K562 (cell line): ENCODE measurements around the gene PLEKHF1. TPM values are rescaled to one million over a fixed set of nuclear protein-coding genes. Genes with fewer than 3 reads are reported as not detected.

Source experiments
- ETV1 ChIP-seq: fragments of 450-650 bp; conservative IDR thresholded peaks from 2 replicates; pipeline ENCODE4 v1.6.1; 2016; ENCODE audit warnings: missing genetic modification characterization, control low read depth, low read depth, missing compliant biosample characterization
- NR1H2 ChIP-seq: sonication (generic); formaldehyde crosslinking; IDR thresholded peaks from 2 replicates; pipeline ENCODE4 v1.4.0; 2020; ENCODE audit warnings: mild to moderate bottlenecking, missing genetic modification reagents
- OTX1 ChIP-seq: fragments of 450-650 bp; formaldehyde crosslinking; IDR thresholded peaks from 2 replicates; pipeline ENCODE4 v1.4.0; 2022; ENCODE audit warnings: mild to moderate bottlenecking
- SMAD2 ChIP-seq: fragments of 150-350 bp; IDR thresholded peaks from 2 replicates; pipeline ENCODE4 v1.6.1; 2014; ENCODE audit warnings: low read depth, mild to moderate bottlenecking, low read length
- ZFX ChIP-seq: sonication (generic); formaldehyde crosslinking; IDR thresholded peaks from 2 replicates; pipeline ENCODE4 v1.8.0; 2022; ENCODE audit warnings: mild to moderate bottlenecking, missing genetic modification reagents, moderate library complexity
- ZKSCAN1 ChIP-seq: fragments of 150-350 bp; IDR thresholded peaks from 2 replicates; pipeline ENCODE4 v1.6.1; 2016; ENCODE audit warnings: low read depth, low read length
- ZSCAN32 ChIP-seq: fragments of 450-650 bp; formaldehyde crosslinking; IDR thresholded peaks from 2 replicates; pipeline ENCODE4 v1.4.0; 2020; ENCODE audit warnings: mild to moderate bottlenecking, moderate library complexity
- polyA plus RNA-seq, 8 experiments: library from polyadenylated mRNA; depleted of rRNA in 4 of 8; stranded (reverse) in 5 of 8; unstranded in 3 of 8; fragments of >200 nt; fragmentation: Nextera tagmentation in 2 of 8; fragmentation: Illumina TruSeq in 1 of 8; extraction: Ambion mirVana in 2 of 8; extraction: Trizol in 1 of 8; gene quantifications; 2 replicates each; pipeline versions ENCODE4 v1.2.1 to v1.2.3, GENCODE V29; 2011 to 2014; ENCODE audit warnings: inconsistent platforms in 1 of 8, missing spikeins in 1 of 8
- total RNA-seq, 7 experiments: library from RNA; depleted of rRNA in 6 of 7; stranded (reverse); fragments of >200 nt in 6 of 7; fragmentation: Illumina TruSeq in 2 of 7; extraction: Trizol in 2 of 7; gene quantifications; 2 replicates each; pipeline versions ENCODE4 v1.2.1 to v1.2.3, GENCODE V29; 2011 to 2021; ENCODE audit warnings: low replicate concordance in 1 of 7
- TF ChIP-seq, protein P1 (sequence below): fragments of 200-800 bp; sonication (Bioruptor generic); IDR thresholded peaks from 2 replicates; pipeline ENCODE4 v1.6.1; 2016; ENCODE audit warnings: missing genetic modification characterization, missing compliant biosample characterization
- TF ChIP-seq, protein P2 (sequence below): sonication (generic); formaldehyde crosslinking; IDR thresholded peaks from 2 replicates; pipeline ENCODE4 v1.8.0; 2022; ENCODE audit warnings: mild to moderate bottlenecking, missing genetic modification reagents

The PLEKHF1 gene
- total and polyA plus RNA-seq, 9 of the 15 experiments (the other 6 are each of a cell fraction or from before 2014, with no cell fraction given): 0.07 to 13.4 (median 3.9) TPM; not detected in 1

DNA sequence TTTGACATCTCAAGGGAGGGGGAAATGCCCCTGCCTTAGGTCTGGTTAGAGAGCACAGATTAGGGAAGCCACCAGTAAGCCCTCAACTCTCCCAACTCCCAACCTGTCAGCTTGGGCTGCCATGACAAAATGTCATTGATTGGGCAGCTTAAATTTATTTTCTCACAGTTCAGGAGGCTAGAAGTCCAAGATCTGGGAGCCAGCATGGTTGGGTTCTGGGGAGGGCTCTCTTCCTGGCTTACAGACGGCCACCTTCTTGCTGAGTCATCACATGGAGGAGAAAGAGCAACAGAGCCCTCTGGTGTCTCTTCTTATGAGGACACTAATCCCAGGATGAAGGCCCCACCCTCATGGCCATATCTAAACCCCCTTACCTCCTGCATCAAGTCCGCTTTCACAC lies 25.6 kb downstream of the PLEKHF1 start (continued):
- TF ChIP-seq, protein P1, sequence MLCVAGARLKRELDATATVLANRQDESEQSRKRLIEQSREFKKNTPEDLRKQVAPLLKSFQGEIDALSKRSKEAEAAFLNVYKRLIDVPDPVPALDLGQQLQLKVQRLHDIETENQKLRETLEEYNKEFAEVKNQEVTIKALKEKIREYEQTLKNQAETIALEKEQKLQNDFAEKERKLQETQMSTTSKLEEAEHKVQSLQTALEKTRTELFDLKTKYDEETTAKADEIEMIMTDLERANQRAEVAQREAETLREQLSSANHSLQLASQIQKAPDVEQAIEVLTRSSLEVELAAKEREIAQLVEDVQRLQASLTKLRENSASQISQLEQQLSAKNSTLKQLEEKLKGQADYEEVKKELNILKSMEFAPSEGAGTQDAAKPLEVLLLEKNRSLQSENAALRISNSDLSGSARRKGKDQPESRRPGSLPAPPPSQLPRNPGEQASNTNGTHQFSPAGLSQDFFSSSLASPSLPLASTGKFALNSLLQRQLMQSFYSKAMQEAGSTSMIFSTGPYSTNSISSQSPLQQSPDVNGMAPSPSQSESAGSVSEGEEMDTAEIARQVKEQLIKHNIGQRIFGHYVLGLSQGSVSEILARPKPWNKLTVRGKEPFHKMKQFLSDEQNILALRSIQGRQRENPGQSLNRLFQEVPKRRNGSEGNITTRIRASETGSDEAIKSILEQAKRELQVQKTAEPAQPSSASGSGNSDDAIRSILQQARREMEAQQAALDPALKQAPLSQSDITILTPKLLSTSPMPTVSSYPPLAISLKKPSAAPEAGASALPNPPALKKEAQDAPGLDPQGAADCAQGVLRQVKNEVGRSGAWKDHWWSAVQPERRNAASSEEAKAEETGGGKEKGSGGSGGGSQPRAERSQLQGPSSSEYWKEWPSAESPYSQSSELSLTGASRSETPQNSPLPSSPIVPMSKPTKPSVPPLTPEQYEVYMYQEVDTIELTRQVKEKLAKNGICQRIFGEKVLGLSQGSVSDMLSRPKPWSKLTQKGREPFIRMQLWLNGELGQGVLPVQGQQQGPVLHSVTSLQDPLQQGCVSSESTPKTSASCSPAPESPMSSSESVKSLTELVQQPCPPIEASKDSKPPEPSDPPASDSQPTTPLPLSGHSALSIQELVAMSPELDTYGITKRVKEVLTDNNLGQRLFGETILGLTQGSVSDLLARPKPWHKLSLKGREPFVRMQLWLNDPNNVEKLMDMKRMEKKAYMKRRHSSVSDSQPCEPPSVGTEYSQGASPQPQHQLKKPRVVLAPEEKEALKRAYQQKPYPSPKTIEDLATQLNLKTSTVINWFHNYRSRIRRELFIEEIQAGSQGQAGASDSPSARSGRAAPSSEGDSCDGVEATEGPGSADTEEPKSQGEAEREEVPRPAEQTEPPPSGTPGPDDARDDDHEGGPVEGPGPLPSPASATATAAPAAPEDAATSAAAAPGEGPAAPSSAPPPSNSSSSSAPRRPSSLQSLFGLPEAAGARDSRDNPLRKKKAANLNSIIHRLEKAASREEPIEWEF (CRISPR knock-in tag): no peak
- TF ChIP-seq ZSCAN32 (CRISPR knock-in tag) (no peak), ZFX (CRISPR knock-in tag) (no peak), ZKSCAN1 (no peak), ETV1 (tag) (no peak), OTX1 (CRISPR knock-in tag) (no peak), SMAD2 (no peak), NR1H2 (CRISPR knock-in tag) (no peak)
- TF ChIP-seq, protein P2, sequence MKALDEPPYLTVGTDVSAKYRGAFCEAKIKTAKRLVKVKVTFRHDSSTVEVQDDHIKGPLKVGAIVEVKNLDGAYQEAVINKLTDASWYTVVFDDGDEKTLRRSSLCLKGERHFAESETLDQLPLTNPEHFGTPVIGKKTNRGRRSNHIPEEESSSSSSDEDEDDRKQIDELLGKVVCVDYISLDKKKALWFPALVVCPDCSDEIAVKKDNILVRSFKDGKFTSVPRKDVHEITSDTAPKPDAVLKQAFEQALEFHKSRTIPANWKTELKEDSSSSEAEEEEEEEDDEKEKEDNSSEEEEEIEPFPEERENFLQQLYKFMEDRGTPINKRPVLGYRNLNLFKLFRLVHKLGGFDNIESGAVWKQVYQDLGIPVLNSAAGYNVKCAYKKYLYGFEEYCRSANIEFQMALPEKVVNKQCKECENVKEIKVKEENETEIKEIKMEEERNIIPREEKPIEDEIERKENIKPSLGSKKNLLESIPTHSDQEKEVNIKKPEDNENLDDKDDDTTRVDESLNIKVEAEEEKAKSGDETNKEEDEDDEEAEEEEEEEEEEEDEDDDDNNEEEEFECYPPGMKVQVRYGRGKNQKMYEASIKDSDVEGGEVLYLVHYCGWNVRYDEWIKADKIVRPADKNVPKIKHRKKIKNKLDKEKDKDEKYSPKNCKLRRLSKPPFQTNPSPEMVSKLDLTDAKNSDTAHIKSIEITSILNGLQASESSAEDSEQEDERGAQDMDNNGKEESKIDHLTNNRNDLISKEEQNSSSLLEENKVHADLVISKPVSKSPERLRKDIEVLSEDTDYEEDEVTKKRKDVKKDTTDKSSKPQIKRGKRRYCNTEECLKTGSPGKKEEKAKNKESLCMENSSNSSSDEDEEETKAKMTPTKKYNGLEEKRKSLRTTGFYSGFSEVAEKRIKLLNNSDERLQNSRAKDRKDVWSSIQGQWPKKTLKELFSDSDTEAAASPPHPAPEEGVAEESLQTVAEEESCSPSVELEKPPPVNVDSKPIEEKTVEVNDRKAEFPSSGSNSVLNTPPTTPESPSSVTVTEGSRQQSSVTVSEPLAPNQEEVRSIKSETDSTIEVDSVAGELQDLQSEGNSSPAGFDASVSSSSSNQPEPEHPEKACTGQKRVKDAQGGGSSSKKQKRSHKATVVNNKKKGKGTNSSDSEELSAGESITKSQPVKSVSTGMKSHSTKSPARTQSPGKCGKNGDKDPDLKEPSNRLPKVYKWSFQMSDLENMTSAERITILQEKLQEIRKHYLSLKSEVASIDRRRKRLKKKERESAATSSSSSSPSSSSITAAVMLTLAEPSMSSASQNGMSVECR (CRISPR knock-in tag): no peak
